LNCAP (cell line): ENCODE results near the gene TBX4.

Experiments used
- CTCF ChIP-seq: fragments of 450-650 bp; IDR thresholded peaks from 2 replicates; pipeline ENCODE4 v1.5.1; 2017; ENCODE audit warnings: mild to moderate bottlenecking

Gene TBX4

DNA sequence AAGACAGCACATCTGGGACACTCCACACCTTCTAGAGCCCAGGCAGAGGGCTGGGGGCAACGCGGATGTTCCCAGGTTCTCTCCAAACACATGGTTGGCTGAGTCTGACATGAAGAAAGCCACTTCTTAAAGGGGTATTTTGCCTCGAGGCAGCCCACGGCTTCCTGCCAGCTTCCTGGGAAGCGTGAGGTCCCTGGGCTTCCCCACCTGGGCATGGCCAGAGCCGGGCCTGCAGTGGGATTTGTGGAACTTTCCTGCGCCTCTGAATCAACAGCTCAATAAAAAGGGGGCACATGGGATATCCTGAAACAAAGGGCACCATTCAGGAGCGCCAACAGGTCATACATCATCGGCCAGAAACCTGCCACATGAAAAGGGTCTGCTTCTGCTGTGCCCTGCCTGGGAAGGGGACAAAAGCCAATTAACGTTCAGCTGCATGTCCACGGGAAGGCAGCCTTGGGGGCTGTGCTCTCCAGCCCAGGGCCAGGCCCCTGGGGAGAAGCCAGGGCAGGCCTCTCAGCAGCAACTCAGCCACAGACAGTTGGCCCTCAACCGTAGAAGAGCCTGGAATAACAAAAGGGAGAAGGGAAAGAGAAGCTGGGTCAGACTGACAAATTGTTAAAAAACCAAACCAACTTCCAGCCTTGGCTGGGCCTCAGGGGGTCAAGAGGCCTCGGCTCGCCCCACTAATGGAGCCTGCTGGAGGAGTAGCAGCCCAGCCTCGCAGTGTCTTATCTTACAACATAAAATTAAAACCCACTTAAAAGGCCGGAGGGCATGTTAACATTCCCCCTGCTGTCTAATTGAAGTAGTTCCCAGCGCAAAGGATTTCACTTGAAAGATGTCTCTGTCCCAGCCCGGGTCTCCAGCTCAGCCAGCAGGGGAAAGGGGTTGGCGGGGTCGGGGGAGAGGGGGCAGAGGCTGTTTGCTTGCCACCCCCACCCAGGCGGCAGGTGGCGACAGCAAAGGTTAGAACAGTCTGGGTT, 34.2 kb downstream of the TBX4 start:
- TF ChIP-seq CTCF = no peak

- TF ChIP-seq CTCF = no peak
Measured at GRCh38 chr17:61487161-61487988, 35.2 kb downstream of the TBX4 start.

GRCh38 chr17:61487989-61488595, 35.9 kb downstream of the TBX4 start:
- no peak for TF ChIP-seq CTCF

DNA sequence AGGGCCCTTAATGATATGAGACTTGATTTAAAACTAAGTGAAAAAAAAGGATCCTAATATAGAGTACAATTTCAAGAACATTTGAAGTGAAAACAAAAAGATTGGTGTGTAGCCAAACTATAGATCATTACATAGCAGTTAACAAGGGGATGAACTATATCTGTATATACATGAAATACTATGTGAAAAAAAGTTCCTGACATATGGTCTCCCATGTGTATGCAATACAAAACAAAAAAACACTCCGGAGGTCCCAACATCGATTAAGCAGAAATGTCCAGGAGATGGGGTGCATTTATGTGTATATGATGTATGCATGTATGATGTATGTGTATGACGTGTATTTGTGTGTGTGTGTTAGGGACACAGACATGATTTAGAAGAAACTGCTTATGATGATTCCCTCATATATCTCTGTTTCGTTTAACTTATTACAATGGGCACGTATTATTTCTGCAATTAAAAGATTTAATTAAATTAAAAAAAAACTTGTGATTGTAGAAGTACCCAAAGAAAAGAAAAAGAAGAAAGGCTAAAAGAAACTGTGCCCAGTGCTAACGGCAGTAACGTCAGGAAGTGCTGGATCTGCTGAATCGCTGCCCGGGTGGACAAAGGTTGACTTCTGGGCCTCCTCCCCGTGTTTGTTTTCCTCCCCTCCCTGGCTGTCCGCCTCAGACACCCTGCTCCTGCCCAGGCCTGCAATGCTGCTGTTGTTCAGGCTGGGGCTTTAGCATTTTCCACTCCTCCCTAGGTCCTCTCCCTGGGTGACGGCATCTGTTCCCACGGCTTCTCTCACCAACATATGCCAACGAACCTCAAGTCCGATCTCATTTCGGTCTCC, 36.9 kb downstream of the TBX4 start:
- TF ChIP-seq CTCF = no peak

DNA sequence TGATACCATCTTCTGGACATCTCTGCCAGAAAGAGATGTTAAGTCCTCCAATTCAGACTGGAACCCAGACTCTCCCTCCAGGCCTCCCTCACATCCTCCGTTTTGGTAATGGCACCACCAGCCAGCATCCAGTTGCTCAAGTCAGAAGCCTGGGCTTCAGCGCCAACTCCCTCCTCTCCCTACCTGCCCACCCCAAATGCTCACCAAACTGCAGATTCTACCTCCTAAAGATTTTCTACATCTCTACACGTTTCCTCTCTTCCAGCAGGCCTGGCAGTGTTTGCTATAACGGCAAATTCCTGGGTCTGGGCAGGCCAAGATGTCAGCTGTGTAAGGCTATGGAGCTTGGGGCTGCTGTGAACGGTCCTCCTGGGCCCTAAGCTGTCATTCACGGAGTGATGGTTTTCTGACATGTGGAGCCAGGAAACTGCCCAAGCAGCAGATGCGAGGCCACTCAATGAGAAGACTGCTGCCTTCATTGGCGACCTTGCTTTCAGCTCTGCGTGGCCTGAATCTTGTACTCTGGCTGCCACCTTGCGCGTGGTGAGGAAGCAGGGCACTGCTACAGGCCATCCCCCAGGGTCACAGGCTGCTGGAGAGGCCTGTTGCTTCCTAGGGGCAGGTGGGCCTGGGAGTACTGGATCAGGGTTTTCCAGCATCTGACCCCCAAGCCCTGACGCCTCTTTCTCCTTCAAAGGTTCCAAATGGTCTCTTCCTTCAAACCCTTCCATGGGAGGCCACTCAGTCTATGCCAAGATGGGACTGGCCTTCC, 37.7 kb downstream of the TBX4 start:
- no peak for TF ChIP-seq CTCF

GRCh38 chr17:61490540-61490975, 38.3 kb downstream of the TBX4 start:
- no peak for TF ChIP-seq CTCF
